ENCODE results near the gene FOXO3B.
"Not testable (repeated sequence)": the region's sequence is repeated elsewhere in the genome, so short reads cannot be mapped to it uniquely, and the experiment has no call there.

The FOXO3B gene

DNA sequence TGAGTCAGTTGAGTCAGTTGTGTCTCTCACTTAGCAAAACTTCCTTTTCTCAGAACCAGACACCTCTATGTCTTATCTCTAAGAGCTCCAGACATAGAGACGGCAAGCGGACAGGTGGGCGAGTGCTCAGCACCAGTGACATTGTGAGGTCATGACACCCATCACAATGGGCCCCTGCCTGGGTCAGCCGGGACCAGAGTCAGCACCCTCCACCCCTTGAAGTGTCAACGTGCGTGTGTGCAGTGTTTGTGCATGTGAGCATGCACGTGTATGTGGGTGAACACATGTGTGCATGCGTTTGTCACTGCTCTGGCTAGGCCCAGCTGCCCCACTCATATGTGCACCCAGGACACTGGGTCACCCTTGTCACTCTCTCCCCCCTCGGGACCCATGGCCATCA is 37.8 kb downstream of the FOXO3B start, which contains the start of gene TBC1D28:
TSS of gene TBC1D28 (minus strand) at position 101 of the 400 bp plus-strand sequence. CDS start 3,039 bp downstream, outside the sequence.
- not testable (repeated sequence) for FAIRE-seq

DNA sequence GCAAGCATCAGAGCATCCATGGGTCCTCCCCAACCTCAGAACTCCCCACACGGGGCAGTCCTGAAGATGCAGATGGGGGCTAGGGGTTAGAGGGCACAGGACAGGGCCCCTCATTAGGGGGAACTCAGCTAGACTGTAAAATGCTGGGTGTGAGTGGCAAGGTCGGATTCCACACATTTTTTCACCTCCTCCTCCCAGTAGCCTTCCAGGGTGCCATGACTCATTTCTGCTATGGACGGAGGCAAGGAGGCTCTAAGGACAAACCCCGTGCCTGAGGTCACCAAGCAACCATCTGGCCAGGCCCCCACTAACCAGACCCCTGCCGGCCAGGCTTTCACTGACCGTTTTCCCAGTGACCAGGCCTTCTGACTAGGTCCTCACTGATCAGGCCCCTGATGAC is 39.0 kb downstream of the FOXO3B start:
- not testable (repeated sequence) for FAIRE-seq

DNA sequence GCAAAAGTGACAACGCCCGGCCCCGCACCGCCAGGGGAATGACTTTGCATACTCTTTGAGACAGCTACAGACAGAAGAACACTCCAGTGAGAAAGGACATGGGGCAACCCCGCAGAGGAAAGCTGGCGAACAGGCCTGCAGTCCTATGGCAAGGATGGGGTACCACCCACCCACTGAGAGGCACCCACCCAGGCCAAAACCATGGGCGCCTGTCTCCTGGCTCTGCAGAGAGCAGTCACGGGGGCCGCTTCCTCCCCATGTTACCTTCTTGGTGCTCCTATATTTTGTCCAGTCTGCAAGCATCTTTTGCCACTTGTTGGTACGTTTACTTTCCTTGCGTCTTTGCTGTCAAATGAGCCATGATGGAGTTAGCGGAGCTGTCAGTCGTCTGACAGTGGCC is 43.8 kb downstream of the FOXO3B start:
- FAIRE-seq = not testable (repeated sequence)

DNA sequence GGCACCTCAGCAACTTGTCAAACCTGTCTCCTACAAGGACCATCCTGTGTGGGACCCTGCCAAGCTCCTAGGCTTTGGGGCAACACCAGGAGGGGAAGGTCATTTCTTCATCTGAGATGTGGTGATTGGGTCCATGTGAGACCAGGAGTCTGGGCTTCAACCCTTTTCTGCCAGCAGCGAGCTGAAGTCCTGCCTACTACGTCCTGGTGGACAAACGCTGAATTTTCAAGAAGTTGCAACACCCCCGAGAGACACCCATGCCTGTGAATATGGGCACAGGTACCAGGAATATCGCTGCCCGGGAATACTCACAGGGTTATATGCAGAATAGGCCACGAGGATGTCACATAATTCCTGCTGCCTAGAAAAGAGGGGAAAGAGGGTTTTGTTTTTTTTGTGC is 45.9 kb downstream of the FOXO3B start:
- not testable (repeated sequence) for FAIRE-seq

DNA sequence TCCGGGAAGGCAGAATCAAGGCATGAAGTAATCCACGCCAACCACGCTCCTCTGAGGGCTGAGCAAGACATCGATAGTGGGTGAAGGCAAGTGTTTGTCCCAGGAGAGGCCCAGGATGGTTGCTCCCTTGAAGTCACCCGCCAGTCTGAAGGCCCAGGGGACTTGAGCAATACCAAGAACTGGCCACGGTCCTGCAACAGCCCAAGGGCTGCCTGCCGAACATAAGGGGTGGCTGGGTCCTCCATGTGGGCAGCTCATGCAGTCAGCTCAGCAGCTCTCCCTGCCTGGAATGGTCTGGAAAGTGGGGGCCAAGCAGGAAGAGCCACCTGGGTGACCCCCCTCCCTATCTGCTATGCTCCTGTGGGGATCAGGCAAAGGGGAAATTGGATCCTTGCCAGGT is 46.3 kb downstream of the FOXO3B start:
- FAIRE-seq = not testable (repeated sequence)

DNA sequence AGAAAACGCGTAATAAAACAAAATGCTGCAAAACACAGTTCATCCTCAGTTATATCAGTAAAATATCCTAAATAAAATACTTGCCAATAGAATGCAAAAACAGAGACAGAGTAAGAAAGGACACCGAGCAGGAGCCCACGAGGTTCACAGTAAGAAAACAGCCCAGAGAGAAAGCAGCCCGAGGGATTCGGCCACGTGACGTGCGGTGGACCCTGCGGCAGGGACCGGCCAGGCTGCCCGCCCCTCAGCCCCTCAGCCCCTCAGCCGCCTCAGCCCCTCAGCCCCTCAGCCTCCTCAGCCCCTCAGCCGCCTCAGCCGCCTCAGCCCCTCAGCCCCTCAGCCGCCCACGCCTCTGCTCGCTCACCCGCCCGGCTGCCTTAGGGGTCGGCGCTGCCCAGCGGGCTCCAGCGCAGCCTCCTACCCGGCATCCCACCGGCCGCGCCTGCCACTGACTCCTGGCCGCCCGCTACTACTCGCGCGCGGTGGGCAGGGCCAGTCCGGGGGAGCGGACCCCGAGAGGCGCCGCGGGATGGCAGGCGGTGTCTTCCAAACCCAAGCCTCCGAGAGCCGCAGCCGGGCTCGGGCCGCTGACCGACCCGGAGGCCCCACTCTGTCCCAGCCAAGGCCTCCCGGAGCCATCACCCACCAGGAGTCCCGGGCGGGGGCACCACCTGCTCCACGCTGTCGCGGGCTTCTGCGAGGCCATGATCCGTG is 47.4 kb downstream of the FOXO3B start:
- FAIRE-seq = not testable (repeated sequence)
